GM21619 (cell line): ENCODE results near the gene KRTAP10-7.
"Not testable (repeated sequence)": the region's sequence is repeated elsewhere in the genome, so short reads cannot be mapped to it uniquely, and the experiment has no call there.

Source experiments
- ATAC-seq: cut with Tn5 transposase; IDR thresholded peaks from one replicate; pipeline ENCODE4 v1.9.1; 2021; ENCODE audit not compliant: unreplicated experiment

The KRTAP10-7 gene

GRCh38 chr21:44600118-44600978 is at the start of gene KRTAP10-7:
TSS of gene KRTAP10-7 (plus strand) at chr21:44600597. CDS start at chr21:44600622, 25 bp downstream.
- not testable (repeated sequence) for ATAC-seq

- no peak for ATAC-seq
These were observed 49.6 kb upstream of the KRTAP10-7 start for GRCh38 chr21:44550807-44551206.

- ATAC-seq = no peak
These were observed 48.9 kb upstream of the KRTAP10-7 start, which contains the start of gene KRTAP10-2 for GRCh38 chr21:44551340-44551961. TSS of gene KRTAP10-2 (minus strand) at chr21:44551505. CDS start at chr21:44551458, 47 bp downstream.

GRCh38 chr21:44552136-44552535 is 48.3 kb upstream of the KRTAP10-7 start:
- no peak for ATAC-seq

- no peak for ATAC-seq
These were observed 47.7 kb upstream of the KRTAP10-7 start for GRCh38 chr21:44552681-44553080.

- no peak for ATAC-seq
These were observed 45.1 kb upstream of the KRTAP10-7 start for GRCh38 chr21:44555200-44555875.

- ATAC-seq = no peak
These were observed 43.5 kb upstream of the KRTAP10-7 start for GRCh38 chr21:44556879-44557278.

GRCh38 chr21:44557491-44558328 is 42.7 kb upstream of the KRTAP10-7 start:
- ATAC-seq = no peak

GRCh38 chr21:44558329-44558675 is 42.1 kb upstream of the KRTAP10-7 start:
- not testable (repeated sequence) for ATAC-seq

GRCh38 chr21:44558695-44559094 is 41.7 kb upstream of the KRTAP10-7 start, which contains the start of gene KRTAP10-3:
TSS of gene KRTAP10-3 (minus strand) at chr21:44558795. CDS start at chr21:44558715, 80 bp downstream.
- no peak for ATAC-seq

GRCh38 chr21:44564099-44564498 is 36.3 kb upstream of the KRTAP10-7 start:
- ATAC-seq = no peak

GRCh38 chr21:44564886-44565598 is 35.4 kb upstream of the KRTAP10-7 start:
- no peak for ATAC-seq

GRCh38 chr21:44566403-44566802 is 34.0 kb upstream of the KRTAP10-7 start:
- ATAC-seq = no peak

- ATAC-seq = no peak
These were observed 32.8 kb upstream of the KRTAP10-7 start for GRCh38 chr21:44567481-44568171.

- no peak for ATAC-seq
These were observed 32.1 kb upstream of the KRTAP10-7 start for GRCh38 chr21:44568261-44568660.

GRCh38 chr21:44568667-44569556 is 31.5 kb upstream of the KRTAP10-7 start:
- ATAC-seq = no peak

- no peak for ATAC-seq
These were observed 30.4 kb upstream of the KRTAP10-7 start for GRCh38 chr21:44569861-44570517.

- no peak for ATAC-seq
These were observed 29.1 kb upstream of the KRTAP10-7 start for GRCh38 chr21:44571296-44571695.
